ENCODE data around the gene NLRP6.
"Not testable (repeated sequence)": the region's sequence is repeated elsewhere in the genome, so short reads cannot be mapped to it uniquely, and the experiment has no call there.

The NLRP6 gene

DNA sequence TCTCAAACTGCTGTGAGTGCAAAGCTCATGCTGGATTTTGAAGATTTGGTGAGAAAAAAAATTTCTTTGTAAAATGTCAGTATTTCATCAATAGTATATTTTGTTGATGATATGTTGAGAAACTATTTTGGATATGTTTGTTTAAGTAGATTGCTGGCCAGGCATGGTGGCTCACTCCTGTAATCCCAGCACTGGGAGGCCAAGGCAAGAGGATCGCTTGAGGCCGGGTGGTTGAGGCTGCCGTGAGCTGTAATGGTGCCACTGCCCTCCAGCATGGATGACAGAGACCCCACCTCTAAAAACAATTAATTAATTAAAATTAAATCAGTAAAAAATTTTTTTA is 49.3 kb downstream of the NLRP6 start:
- DNase-seq (ENCODE audit: extremely low spot score) = no peak
- TF ChIP-seq ELF4 (IDR thresholded peaks at IDR 0.05) = no peak
- TF ChIP-seq ARNT (IDR thresholded peaks at IDR 0.05) = no peak
- TF ChIP-seq FOXA1 (IDR thresholded peaks at IDR 0.05) = no peak
- no peak for TF ChIP-seq L3MBTL2 (conservative IDR thresholded peaks at IDR 0.05)
- no peak for TF ChIP-seq NFRKB (IDR thresholded peaks at IDR 0.05)
- TF ChIP-seq LEF1 (IDR thresholded peaks at IDR 0.05; ENCODE audit: borderline replicate concordance) = no peak
- TF ChIP-seq HDGF (IDR thresholded peaks at IDR 0.05; ENCODE audit: borderline replicate concordance) = no peak
- TF ChIP-seq SP1 (IDR thresholded peaks at IDR 0.05) = no peak
- TF ChIP-seq CTBP1 (IDR thresholded peaks at IDR 0.05; ENCODE audit: borderline replicate concordance) = no peak
- TF ChIP-seq SUZ12 (IDR thresholded peaks at IDR 0.05) = no peak
- no peak for TF ChIP-seq FOXM1 (IDR thresholded peaks at IDR 0.05; ENCODE audit: borderline replicate concordance)
- TF ChIP-seq ZNF384 (IDR thresholded peaks at IDR 0.05) = no peak
- no peak for TF ChIP-seq FOXK2 (IDR thresholded peaks at IDR 0.05)
- TF ChIP-seq, protein P1, sequence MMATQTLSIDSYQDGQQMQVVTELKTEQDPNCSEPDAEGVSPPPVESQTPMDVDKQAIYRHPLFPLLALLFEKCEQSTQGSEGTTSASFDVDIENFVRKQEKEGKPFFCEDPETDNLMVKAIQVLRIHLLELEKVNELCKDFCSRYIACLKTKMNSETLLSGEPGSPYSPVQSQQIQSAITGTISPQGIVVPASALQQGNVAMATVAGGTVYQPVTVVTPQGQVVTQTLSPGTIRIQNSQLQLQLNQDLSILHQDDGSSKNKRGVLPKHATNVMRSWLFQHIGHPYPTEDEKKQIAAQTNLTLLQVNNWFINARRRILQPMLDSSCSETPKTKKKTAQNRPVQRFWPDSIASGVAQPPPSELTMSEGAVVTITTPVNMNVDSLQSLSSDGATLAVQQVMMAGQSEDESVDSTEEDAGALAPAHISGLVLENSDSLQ (IDR thresholded peaks at IDR 0.05) = no peak
- TF ChIP-seq BHLHE40 (IDR thresholded peaks at IDR 0.05; ENCODE audit: borderline replicate concordance) = no peak
- TF ChIP-seq TARDBP (IDR thresholded peaks at IDR 0.05) = no peak
- ChIA-PET CTCF (interaction anchor here (0.6 kb wide), 1 partner anchor 18 kb away, joined by 3 read pairs; no protein-coding TSS in a partner anchor), POLR2A (interaction anchor here (1.2 kb wide), 1 partner anchor 28 kb away, joined by 5 read pairs; no protein-coding TSS in a partner anchor)

DNA sequence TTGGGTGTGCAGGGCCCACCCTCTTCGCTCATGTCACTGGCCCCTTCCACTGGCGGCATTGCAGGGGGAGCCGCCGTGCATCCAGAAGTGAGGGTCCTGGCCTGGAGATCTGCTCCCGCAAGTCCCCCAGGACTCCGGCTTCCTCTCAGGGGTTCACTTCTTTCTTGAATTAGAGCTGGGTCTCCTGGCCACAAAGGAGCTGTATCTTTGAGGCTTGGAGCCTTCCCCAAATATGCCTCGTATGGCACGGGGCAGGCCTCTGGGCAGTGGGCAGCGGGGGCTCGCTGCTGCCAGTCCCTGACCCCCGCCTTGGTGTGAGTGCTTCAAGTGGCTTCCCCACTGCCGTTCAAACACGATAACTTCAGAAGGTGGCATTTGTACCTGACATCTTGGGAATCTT is 49.8 kb downstream of the NLRP6 start:
- DNase-seq (ENCODE audit: extremely low spot score) = no peak
- TF ChIP-seq BHLHE40 (IDR thresholded peaks at IDR 0.05; ENCODE audit: borderline replicate concordance) (no peak), FOXK2 (IDR thresholded peaks at IDR 0.05) (no peak), FOXA1 (IDR thresholded peaks at IDR 0.05) (no peak)
- CTCF ChIA-PET = no interaction called here
- POLR2A ChIA-PET = interaction anchor here (1.2 kb wide), 1 partner anchor 27 kb away, joined by 5 read pairs; no protein-coding TSS in a partner anchor

DNA sequence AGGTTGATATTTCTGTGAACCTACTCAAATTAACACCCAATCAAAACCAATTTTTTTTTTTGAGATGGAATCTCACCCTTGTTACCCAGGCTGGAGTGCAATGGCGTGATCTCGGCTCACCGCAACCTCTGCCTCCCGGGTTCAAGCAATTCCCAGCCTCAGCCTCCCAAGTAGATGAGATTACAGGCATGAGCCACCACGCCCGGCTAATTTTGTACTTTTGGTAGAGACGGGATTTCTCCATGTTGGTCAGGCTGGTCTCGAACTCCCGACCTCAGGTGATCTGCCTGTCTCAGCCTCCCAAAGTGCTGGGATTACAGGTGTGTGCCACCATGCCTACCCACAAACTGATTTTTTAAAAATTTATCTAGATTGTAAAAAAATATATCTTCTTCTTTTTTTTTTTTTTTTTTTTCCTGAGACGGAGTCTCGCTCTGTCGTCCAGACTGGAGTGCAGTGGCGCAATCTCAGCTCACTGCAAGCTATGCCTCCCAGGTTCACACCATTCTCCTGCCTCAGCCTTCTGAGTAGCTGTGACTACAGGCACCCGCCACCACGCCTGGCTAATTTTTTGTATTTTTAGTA is 50.4 kb downstream of the NLRP6 start:
- ChIA-PET CTCF (interaction anchor here (1.6 kb wide), 1 partner anchor 20 kb away, joined by 3 read pairs; no protein-coding TSS in a partner anchor), POLR2A (interaction anchor here (1.2 to 1.6 kb wide), 3 partner anchors 11 to 207 kb away, joined by 4 to 5 read pairs (median 5); partner anchors contain the start of gene HRAS)
- not testable (repeated sequence) for DNase-seq (ENCODE audit: extremely low spot score)

DNA sequence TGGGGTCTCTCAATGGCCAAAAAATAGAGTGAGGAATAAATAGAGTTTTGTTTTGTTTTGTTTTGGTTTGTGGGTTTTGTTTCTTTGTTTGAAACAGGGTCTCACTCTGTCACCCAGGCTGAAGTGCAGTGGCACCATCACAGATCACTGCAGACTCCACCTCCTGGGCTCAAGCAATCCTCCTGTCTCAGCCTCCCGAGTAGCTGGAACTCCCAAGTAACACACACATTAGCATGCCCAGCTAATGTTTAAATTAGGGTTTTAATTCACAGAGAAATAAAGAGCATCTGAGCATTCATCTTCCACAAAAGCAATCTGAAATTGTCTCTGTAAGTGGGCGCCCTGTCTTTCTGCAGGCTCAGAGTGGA is 51.7 kb downstream of the NLRP6 start:
- TF ChIP-seq FOXA1 (IDR thresholded peaks at IDR 0.05) (no peak), ARNT (IDR thresholded peaks at IDR 0.05) (no peak), CTBP1 (IDR thresholded peaks at IDR 0.05; ENCODE audit: borderline replicate concordance) (no peak), FOXM1 (IDR thresholded peaks at IDR 0.05; ENCODE audit: borderline replicate concordance) (no peak), ZNF384 (IDR thresholded peaks at IDR 0.05) (no peak), ELF4 (IDR thresholded peaks at IDR 0.05) (no peak), HDGF (IDR thresholded peaks at IDR 0.05; ENCODE audit: borderline replicate concordance) (no peak), NFRKB (IDR thresholded peaks at IDR 0.05) (no peak), BHLHE40 (IDR thresholded peaks at IDR 0.05; ENCODE audit: borderline replicate concordance) (no peak), FOXK2 (IDR thresholded peaks at IDR 0.05) (no peak), LEF1 (IDR thresholded peaks at IDR 0.05; ENCODE audit: borderline replicate concordance) (no peak), SP1 (IDR thresholded peaks at IDR 0.05) (no peak), SUZ12 (IDR thresholded peaks at IDR 0.05) (no peak)
- TF ChIP-seq, protein P1 (IDR thresholded peaks at IDR 0.05) = no peak
- ChIA-PET POLR2A (interaction anchor here (1.2 to 1.6 kb wide), 4 partner anchors 10 to 206 kb away, joined by 3 to 5 read pairs (median 4); partner anchors contain the start of gene HRAS), CTCF (interaction anchor here (1.6 kb wide), 1 partner anchor 19 kb away, joined by 3 read pairs; no protein-coding TSS in a partner anchor)
- DNase-seq (ENCODE audit: extremely low spot score) = no peak

DNA sequence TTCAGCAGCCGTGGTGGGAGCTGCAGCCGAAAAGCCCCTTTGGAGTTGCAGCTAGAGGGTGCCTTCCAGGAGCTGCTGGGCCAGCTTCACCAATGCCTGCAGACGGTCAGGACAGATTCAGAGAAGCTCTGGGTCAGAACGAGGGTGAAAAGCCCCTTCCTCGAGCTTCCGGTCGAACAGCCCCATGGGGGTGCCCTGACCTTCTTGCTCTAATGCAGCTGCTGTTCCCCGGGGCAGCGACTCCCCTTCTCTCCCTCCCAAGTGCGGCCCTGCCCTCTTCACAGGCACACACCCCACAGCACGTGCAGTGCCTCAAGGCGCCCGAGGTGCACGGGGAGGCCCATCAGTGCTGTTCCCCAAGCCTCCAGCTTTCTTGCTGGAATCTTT is 52.1 kb downstream of the NLRP6 start:
- CTCF ChIA-PET = interaction anchor here (1.6 kb wide), 1 partner anchor 19 kb away, joined by 3 read pairs; no protein-coding TSS in a partner anchor
- DNase-seq (ENCODE audit: extremely low spot score) = no peak
- POLR2A ChIA-PET = interaction anchor here (1.2 to 1.6 kb wide), 4 partner anchors 9 to 205 kb away, joined by 3 to 5 read pairs (median 4); partner anchors contain the start of gene HRAS
- TF ChIP-seq FOXK2 (IDR thresholded peaks at IDR 0.05) (no peak), CTBP1 (IDR thresholded peaks at IDR 0.05; ENCODE audit: borderline replicate concordance) (no peak), LEF1 (IDR thresholded peaks at IDR 0.05; ENCODE audit: borderline replicate concordance) (no peak), FOXA1 (IDR thresholded peaks at IDR 0.05) (no peak), NFRKB (IDR thresholded peaks at IDR 0.05) (no peak), ELF4 (IDR thresholded peaks at IDR 0.05) (no peak), L3MBTL2 (conservative IDR thresholded peaks at IDR 0.05) (no peak), ZNF384 (IDR thresholded peaks at IDR 0.05) (no peak), SP1 (IDR thresholded peaks at IDR 0.05) (no peak), TARDBP (IDR thresholded peaks at IDR 0.05) (no peak), HDGF (IDR thresholded peaks at IDR 0.05; ENCODE audit: borderline replicate concordance) (no peak), FOXM1 (IDR thresholded peaks at IDR 0.05; ENCODE audit: borderline replicate concordance) (no peak), ARNT (IDR thresholded peaks at IDR 0.05) (no peak), BHLHE40 (IDR thresholded peaks at IDR 0.05; ENCODE audit: borderline replicate concordance) (no peak)

DNA sequence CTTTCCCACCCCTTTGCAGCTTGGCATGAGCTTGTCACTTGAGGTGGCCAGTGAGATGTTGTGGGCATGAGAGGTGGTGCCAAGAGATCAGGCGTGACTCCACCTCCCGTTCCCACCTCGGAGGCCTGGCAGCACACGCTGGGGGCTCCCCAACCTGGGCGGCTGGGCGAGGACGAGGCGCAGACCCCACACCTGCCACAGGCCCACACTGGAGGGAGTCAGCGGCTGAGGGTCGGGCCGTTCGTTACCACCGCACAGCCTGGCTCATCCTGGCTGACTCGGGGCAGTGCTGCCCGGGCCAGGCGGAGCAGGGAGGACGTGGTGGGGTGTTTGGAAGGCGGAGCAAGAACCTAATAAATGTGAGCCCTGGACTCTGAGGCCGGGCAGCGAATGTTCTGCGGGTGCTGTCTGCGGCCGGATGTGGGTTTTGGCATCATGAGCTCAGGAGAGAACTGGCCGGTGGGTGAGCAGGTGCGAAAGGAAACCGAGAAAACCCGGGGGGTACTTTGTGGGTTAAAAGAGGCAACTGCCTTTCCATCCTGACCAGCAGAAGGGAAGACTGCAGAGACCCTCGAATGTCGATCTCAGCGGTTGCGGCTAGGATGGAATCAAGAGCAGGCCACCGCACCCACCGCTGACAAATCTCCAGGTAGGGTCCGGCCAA is 52.6 kb downstream of the NLRP6 start:
- CTCF ChIA-PET = no interaction called here
- POLR2A ChIA-PET = interaction anchor here (1.4 kb wide), 1 partner anchor 9 kb away, joined by 3 read pairs; no protein-coding TSS in a partner anchor
- no peak for TF ChIP-seq FOXA1 (IDR thresholded peaks at IDR 0.05)
- TF ChIP-seq SP1 (IDR thresholded peaks at IDR 0.05) = no peak
- TF ChIP-seq FOXK2 (IDR thresholded peaks at IDR 0.05) = no peak
- TF ChIP-seq ARNT (IDR thresholded peaks at IDR 0.05) = no peak
- TF ChIP-seq FOXM1 (IDR thresholded peaks at IDR 0.05; ENCODE audit: borderline replicate concordance) = no peak
- TF ChIP-seq ELF4 (IDR thresholded peaks at IDR 0.05) = no peak
- no peak for TF ChIP-seq HDGF (IDR thresholded peaks at IDR 0.05; ENCODE audit: borderline replicate concordance)
- no peak for TF ChIP-seq NFRKB (IDR thresholded peaks at IDR 0.05)
- TF ChIP-seq ZNF384 (IDR thresholded peaks at IDR 0.05) = no peak
- no peak for TF ChIP-seq SUZ12 (IDR thresholded peaks at IDR 0.05)
- DNase-seq (ENCODE audit: extremely low spot score) = no peak

Data from HEK293T (cell line).